Measurements from ENCODE around the gene NLRP12. TPM values are rescaled to one million over a fixed set of nuclear protein-coding genes. Genes with fewer than 3 reads are reported as not detected.

The NLRP12 gene
- total and polyA plus RNA-seq, 2 experiments from 2014 or later = 1.9 to 7.5 TPM

- H4K20me1 ChIP-seq (replicated peaks; ENCODE audit: insufficient read depth) = no peaks in the 10 kb centered on the region
- no peak overlapping the region for H3K4me3 Mint-ChIP-seq
- no peaks in the 10 kb centered on the region for H3K36me3 Mint-ChIP-seq (ENCODE audit: low read depth)
- no peaks in the 10 kb centered on the region; the same call in 2 of the 3 replicates for H3K4me1 Mint-ChIP-seq
- DNase-seq (ENCODE audit: low spot score) (no peak), ATAC-seq (no peak)
- no peaks in the 10 kb centered on the region for H3K9me2 ChIP-seq (ENCODE audit: insufficient read depth)
- no peak overlapping the region for H3K27ac ChIP-seq (ENCODE audit: low read depth)
- H3K36me3 ChIP-seq (ENCODE audit: insufficient read depth) = no peaks in the 10 kb centered on the region; the same call in 1 of the 2 replicates
- H3K9me3 Mint-ChIP-seq = no peaks in the 10 kb centered on the region
- no peaks in the 10 kb centered on the region for H3F3A ChIP-seq (replicated peaks; ENCODE audit: low read depth)
- peaks cover 10% of the 10 kb centered on the region for H3K27me3 Mint-ChIP-seq (ENCODE audit: insufficient read depth, low read depth, poor library complexity)
- H2AFZ ChIP-seq = no peak overlapping the region
- no peak overlapping the region for H3K4me3 ChIP-seq
- peaks cover under 1% of the 10 kb centered on the region; the same call in 1 of the 2 replicates for H3K4me1 ChIP-seq (ENCODE audit: insufficient read depth)
- TF ChIP-seq JUNB (IDR thresholded peaks at IDR 0.05; ENCODE audit: unreplicated experiment) (no peak), ZNF331 (CRISPR knock-in tag; IDR thresholded peaks at IDR 0.05; ENCODE audit: low read depth) (no peak), EZH2phosphoT487 (IDR thresholded peaks at IDR 0.05; ENCODE audit: unreplicated experiment) (no peak), NANOG (IDR thresholded peaks at IDR 0.05; ENCODE audit: borderline replicate concordance) (no peak), CTCF (conservative IDR thresholded peaks at IDR 0.05; ENCODE audit: low read depth in 2 of 2) (no peak), ZNF114 (CRISPR knock-in tag; IDR thresholded peaks at IDR 0.05) (no peak), ZNF462 (CRISPR knock-in tag; IDR thresholded peaks at IDR 0.05) (no peak), EZH2 (IDR thresholded peaks at IDR 0.05; ENCODE audit: low read depth, unreplicated experiment) (no peak), CREB1 (CRISPR knock-in tag; IDR thresholded peaks at IDR 0.05; ENCODE audit: low read depth) (no peak), POLR2AphosphoS5 (IDR thresholded peaks at IDR 0.05; ENCODE audit: low read depth) (no peak), REST (IDR thresholded peaks at IDR 0.05; ENCODE audit: unreplicated experiment) (no peak), STAT1 (IDR thresholded peaks at IDR 0.05; ENCODE audit: unreplicated experiment) (no peak)
- TF ChIP-seq, protein P1, sequence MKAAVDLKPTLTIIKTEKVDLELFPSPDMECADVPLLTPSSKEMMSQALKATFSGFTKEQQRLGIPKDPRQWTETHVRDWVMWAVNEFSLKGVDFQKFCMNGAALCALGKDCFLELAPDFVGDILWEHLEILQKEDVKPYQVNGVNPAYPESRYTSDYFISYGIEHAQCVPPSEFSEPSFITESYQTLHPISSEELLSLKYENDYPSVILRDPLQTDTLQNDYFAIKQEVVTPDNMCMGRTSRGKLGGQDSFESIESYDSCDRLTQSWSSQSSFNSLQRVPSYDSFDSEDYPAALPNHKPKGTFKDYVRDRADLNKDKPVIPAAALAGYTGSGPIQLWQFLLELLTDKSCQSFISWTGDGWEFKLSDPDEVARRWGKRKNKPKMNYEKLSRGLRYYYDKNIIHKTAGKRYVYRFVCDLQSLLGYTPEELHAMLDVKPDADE (IDR thresholded peaks at IDR 0.05) = no peak
- no peak overlapping the region for H3K27ac Mint-ChIP-seq
- H3K27me3 ChIP-seq (ENCODE audit: insufficient read depth) = no peaks in the 10 kb centered on the region
- no peak overlapping the region for H3K4me2 ChIP-seq
- H3K79me2 ChIP-seq (replicated peaks; ENCODE audit: insufficient read depth) = no peaks in the 10 kb centered on the region
These were observed 23.4 kb upstream of the NLRP12 start for GRCh38 chr19:53847555-53847954.

Data from GM23338 (cell line).